Kasumi-1 (cell line): ENCODE measurements around the gene WDR93.

Source experiments
- DNase-seq, 2 experiments: peaks; one replicate each; lab custom pipeline; 2025; lab: John Stamatoyannopoulos, UW

WDR93 gene

GRCh38 chr15:89662893-89663626, 27.6 kb upstream of the WDR93 start:
- DNase-seq = no peak

- no peak for DNase-seq
These were observed 25.9 kb upstream of the WDR93 start for GRCh38 chr15:89664441-89665350.

DNA sequence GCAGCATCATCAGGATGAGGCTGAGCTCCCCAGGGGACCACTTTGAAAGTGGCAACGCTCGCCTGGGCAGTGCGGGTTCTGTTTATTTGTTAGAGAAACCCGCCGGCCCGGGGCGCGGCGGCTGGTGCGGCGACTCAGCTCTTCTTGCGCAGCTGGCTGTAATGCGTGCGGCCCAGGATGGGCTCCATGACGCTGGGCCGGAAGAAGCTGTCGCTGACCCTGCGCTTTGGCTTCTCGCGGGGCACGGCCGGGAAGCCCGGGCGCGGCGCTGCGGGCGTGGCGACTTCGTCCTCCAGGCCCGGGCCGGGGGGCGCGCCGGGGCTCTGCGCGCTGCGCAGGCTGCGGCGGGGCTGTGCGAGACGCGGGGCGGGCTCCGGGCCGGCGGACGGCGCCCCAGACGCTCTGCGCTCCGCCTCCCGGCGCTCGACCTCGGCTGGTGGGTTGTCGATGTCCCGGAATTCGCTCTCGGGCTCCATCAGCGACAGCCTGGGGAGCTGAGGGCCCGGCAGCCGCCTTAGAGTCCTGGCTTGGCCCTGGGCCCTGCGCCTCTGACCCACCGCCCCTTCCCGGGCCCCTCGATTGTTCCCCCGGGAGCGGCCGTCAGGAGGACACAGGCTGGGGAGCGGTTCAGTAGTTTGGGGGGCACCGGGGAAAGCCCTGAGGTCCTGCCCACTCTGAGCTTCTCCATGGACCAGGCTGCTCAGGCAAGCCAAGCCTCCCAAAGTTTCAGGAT, 25.0 kb upstream of the WDR93 start:
- no peak for DNase-seq

DNA sequence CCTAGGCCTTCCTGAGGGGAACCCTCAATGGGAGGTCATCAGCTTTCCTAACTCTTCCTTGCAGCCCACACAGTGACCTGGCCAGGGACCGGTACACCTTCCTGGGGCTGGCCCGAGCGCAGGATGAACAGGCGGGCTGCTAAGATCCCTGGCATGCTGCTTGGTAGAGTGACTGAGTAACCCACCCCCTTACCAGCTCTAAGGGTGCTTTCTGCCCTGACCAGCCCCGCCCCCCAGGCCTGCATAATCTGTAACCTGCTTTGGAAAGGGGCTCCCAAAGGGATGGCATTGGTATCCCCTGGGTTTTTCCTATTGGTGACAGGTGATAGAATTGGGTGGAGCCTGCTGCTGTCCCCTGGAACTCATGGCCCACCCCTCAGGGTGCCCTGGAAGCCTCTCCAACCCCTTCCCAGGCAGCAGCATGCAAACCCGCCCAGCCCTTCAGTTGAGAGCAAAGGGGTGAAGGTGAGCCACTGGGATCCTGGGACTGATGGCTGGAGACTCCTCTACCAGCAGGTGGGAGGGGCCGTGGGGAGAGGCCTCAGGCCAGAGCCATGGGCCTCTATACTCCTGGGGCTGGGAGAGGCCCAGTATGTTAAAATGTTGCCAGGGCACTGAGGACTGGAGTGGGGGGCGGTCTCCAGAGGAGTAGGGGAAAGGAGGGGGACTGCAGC, 24.3 kb upstream of the WDR93 start:
- DNase-seq = no peak

DNA sequence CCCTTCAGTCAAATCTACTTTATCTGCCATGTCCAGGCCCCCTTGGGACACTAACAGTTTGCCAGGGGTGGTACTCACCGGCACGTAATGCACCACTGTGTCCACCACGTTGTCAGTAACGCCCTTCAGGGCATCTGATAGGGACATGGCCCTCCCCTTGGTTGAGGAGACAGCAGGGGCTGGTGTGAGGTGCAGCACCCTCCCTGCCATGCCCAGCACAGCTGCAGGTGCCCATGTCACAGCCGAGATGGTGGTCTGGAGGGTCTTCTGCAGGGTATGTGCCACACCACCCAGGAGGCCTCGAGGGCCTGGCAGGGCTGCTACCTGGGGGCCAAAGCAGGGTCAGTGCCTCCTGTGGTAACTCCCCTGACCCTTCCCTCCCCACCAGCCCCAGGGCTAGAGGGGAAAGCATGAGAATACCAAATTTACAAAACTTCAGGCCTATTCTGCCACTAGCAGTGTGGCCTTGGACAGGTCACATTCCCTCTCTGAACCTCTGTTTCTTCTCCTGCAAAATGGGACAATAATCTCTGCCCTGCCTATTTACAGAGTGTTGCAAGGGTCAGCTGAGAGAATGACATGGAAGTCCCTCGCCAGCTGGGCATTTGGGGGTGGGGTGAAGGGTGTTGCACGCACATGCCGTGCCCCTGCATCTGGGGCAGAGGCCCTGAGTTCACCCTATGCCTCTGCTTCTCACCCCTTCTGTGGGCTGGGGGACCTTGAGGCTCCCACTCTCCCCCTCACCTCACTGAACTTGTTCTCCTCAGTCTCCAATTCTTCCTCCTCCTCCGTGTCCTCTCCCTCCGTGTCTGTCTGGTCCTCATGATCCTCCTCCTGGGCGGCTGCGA, 23.5 kb upstream of the WDR93 start:
- DNase-seq = no peak

- DNase-seq = no peak
These were observed 23.0 kb upstream of the WDR93 start for GRCh38 chr15:89667706-89667960.

DNA sequence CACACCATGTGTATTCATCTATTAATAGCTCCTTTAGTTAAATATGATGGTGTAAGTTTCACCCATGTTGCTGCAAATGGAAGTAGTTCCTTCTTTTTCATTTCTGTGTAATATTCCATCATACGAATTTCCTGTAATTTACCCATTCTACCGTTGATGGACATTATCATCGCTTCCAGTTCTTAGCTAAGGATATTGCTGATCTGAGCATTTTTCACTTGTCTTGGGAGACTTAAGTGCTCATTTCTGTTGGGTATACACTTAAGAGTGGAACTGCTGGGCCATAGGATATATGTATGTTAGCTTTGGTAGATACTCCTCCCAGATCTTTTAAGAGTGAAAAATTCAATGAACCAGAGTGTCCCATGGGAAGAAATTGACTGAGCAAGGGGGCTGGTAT, 22.4 kb upstream of the WDR93 start:
- DNase-seq = no peak

DNA sequence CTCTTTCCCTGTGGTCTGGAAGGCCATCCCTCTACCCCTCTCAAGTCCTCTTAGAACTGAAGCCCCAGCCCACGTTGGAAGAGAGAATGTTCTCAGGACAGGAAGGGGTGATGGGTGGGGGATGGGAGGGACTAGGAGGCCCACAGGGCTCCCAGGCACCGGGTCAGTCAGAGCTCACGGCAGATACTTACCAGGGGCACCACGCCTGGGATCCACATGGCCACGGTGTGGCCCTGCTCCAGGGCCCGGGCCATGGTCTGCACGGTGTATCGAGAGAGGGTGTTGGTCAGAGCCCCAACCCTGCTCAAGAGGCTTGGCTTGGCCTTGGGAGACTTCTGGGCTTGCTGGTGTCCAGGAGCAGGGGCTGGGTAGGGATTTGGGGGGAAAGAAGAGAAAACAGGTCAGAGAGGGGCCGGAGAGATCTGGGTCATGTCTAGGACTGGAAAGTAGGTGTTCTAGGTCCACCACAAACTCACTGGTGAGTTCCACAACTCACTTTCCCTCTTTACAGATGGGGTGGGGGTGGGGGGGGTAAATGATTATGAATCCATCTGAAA, 21.2 kb upstream of the WDR93 start:
- no peak for DNase-seq

GRCh38 chr15:89669941-89670340, 20.7 kb upstream of the WDR93 start:
- no peak for DNase-seq

- no peak for DNase-seq
These were observed 19.5 kb upstream of the WDR93 start for GRCh38 chr15:89670971-89671560.

DNA sequence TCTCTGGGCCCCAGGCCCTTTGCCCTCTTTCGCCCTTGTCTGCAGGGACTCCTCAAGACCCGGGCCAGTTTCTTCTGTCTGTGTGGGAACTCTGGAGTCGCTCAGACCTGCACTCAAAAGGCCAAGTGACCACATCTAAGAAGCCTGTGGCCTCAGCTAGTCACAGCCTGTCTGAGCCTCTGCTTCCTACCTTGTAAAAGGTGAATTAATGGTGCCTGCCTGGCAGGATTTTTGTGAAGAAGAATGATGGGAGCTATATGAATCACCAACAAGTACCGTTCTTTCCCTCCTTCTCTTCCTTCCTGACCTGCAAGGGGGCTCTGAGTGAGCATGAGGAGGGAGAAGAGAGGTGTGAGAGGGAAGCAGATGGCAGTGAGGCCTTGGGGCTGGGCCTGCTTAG, 18.9 kb upstream of the WDR93 start:
- no peak for DNase-seq

GRCh38 chr15:89672221-89673164, 18.1 kb upstream of the WDR93 start:
- DNase-seq = no peak

DNA sequence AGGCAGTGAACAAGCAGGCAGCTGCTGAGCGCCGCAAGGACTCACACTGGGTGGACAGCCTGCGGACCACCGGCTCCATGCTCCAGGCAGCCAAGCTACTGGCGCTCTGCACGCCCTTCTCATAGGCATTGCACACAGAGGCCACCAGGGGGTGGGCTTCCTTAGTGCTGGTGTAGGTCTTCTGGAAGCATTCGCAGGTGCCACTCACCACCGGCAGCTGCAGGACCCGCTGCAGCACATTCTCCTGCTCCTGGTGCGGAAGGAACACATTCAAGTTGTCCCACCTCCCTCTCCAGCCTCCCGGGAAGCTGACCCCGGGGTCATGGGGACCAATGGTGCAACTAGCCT, 17.5 kb upstream of the WDR93 start:
- peak; percentile 6 to 13 for DNase-seq

- DNase-seq = no peak
These were observed 16.1 kb upstream of the WDR93 start for GRCh38 chr15:89674526-89674925.

DNA sequence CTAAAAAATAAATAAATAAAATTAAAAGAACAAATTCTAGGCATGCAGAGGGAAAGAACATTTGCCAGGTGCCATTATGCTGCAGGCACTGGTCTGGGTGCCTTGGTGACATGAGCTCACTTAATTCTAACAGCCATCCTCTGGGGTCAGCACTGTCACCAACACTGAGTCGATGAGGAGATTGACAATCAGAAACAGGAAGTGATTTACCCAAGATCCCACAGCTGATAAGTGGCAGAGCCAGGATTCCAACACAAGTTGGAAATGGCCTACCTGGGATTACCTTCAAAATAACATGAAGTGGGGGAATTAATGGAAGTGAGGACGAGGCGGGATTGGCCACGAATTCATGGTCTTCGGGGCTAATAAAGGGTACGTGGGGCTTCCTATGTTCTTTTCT, 15.0 kb upstream of the WDR93 start:
- no peak for DNase-seq

- no peak for DNase-seq
These were observed 13.2 kb upstream of the WDR93 start for GRCh38 chr15:89677381-89677780.

DNA sequence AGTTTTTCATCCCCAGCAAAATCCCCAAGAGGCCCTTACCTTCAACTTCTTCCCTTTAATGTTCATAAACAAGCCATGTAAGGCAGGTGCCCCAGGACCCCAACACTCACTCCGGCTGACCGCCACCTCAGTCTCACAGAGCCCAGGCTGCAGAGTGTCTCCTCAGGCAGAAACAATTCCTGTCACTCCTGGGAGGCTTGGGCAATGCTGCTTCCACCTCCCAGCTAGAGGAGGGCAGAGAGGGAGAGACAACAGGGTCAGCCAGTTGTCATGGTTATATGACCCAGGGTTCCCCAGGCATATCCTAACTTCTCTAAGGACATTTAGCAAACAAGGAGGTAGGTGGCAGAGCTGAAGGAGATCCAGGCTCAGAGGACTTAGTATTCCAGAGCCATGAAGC, 11.4 kb upstream of the WDR93 start, which contains the start of gene PLIN1:
PLIN1 (minus strand) TSS at position 156 of the 400 bp plus-strand sequence. CDS start 1,878 bp downstream, outside the sequence.
- no peak for DNase-seq

DNA sequence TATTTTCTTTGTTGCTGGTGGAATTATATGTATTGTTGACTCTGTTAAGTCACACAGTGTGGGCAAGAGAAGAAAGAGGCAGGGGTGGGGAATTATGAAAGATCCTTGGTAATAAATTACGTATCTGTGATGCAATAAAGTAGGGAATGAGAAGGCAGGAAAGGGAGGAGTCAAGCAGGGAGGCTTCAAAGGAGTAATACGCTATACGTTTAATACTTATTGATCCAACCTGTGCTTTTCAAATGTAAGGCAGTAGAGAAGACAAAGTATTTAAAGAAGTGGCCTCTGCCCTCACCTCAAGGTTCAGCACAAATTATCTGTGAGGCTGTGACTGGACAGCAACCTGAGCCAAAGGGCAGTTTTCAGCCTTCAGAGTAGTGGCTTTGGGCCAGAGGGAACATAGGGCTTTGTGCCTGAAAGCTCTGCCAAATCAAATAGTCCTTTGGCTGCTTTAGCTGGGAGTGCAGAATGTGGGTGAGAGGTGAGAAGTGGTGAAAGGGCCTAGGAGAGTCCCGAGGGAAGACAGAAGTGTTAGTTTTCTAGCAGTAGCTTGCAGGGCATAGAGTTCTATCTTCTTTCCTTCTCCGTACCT, 10.2 kb upstream of the WDR93 start:
- no peak for DNase-seq

DNA sequence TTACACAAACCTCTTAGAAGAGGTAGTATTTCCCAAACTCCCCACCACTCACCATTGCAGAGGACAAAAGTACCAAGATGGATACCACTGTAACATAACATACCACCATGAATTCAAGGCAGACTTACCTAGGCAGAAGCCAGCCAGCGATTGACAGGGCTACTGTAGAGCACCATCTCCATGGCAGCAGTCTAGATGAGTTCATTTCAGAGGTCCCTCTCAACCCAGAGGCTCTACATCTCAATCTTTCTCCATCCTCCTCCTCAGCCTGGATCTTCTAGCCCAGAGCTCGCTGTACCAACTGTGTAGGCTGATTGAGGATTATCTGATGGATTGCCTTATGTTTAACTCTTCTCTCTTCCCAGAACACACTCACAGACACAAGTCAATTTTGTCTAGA, 9.5 kb upstream of the WDR93 start:
- DNase-seq = no peak
